GM12878 (cell line): ENCODE data around the gene TMPRSS13. TPM values are rescaled to one million over a fixed set of nuclear protein-coding genes. Genes with fewer than 3 reads are reported as not detected.

Source experiments
- ATAC-seq: fragments of 200-7000 bp; cut with Tn5 transposase; 3 replicates; pipeline ENCODE4 v1.9.1; 2020; ENCODE audit warnings: mild to moderate bottlenecking, moderate library complexity
- BruUV-seq: library from RNA; stranded (reverse); fragments of 400-500 nt; replicated peaks from 2 replicates; lab custom pipeline; 2021; lab: Mats Ljungman, UMichigan
- CTCF ChIA-PET: fragments of 300-600 bp; sonication (Branson Sonifier 250); formaldehyde crosslinking; extraction: SDS; loops from one replicate; lab custom pipeline; 2021; ENCODE audit warnings: inconsistent platforms; lab: Yijun Ruan, JAX
- POLR2A ChIA-PET: fragments of 350-600 bp; formaldehyde crosslinking; extraction: SDS; loops from one replicate; lab custom pipeline; 2021; ENCODE audit warnings: inconsistent platforms; lab: Charles Lee
- RAD21 ChIA-PET: fragments of 300-600 bp; sonication (Branson Sonifier 250); formaldehyde crosslinking; loops from one replicate; lab custom pipeline; 2023; ENCODE audit warnings: antibody characterized with exemption; ENCODE audit not compliant: unreplicated experiment; lab: Charles Lee
- SMC1A ChIA-PET: fragments of 300-600 bp; sonication (Branson Sonifier 250); formaldehyde crosslinking; loops from one replicate; lab custom pipeline; 2023; ENCODE audit not compliant: unreplicated experiment, uncharacterized antibody; lab: Charles Lee
- DNase-seq: peaks from one replicate; pipeline ENCODE4 v3.0.0-alpha.2; 2011; ENCODE audit warnings: low read depth, low spot score
- FAIRE-seq: peaks from 3 replicates; lab custom pipeline; 2011; peaks lifted over from hg19 to GRCh38; lab: Jason Lieb, UNC
- H2AFZ ChIP-seq: 2 replicates; pipeline ENCODE4 v1.6.0; 2011; ENCODE audit warnings: low read depth, low read length, control low read depth; ENCODE audit not compliant: control insufficient read depth
- H3K27ac ChIP-seq: 2 replicates; pipeline ENCODE4 v1.5.1; 2011; ENCODE audit warnings: control low read depth; ENCODE audit not compliant: control insufficient read depth, insufficient read depth
- H3K27me3 ChIP-seq, 2 experiments: replicated peaks in 1 of 2; 2 replicates each; pipeline versions ENCODE4 v1.6.0 to v1.6.1; 2011; ENCODE audit warnings: low read length in 1 of 2; ENCODE audit not compliant: control insufficient read depth in 2 of 2, insufficient read depth in 2 of 2
- H3K36me3 ChIP-seq, 2 experiments: 2 replicates each; pipeline ENCODE4 v1.5.1; 2011; ENCODE audit warnings: low read length in 1 of 2; ENCODE audit not compliant: control insufficient read depth in 2 of 2, insufficient read depth in 2 of 2
- H3K4me1 ChIP-seq: 2 replicates; pipeline ENCODE4 v1.6.1; 2011; ENCODE audit warnings: mild to moderate bottlenecking, low read length, moderate library complexity, mixed read lengths; ENCODE audit not compliant: control insufficient read depth, insufficient read depth
- H3K4me2 ChIP-seq: 2 replicates; pipeline ENCODE4 v1.6.0; 2011; ENCODE audit warnings: control low read depth; ENCODE audit not compliant: control insufficient read depth, insufficient read depth
- H3K4me3 ChIP-seq: fragments of 200-600 bp; sonication (generic); 2 replicates; pipeline ENCODE4 v1.5.1; 2016
- H3K79me2 ChIP-seq: 2 replicates; pipeline ENCODE4 v1.6.0; 2011; ENCODE audit warnings: low read length; ENCODE audit not compliant: control insufficient read depth, insufficient read depth
- H3K9ac ChIP-seq: 2 replicates; pipeline ENCODE4 v1.8.0; 2011; ENCODE audit warnings: low read length, control low read depth, mixed read lengths; ENCODE audit not compliant: control insufficient read depth, insufficient read depth
- H3K9me3 ChIP-seq: replicated peaks from 3 replicates; pipeline ENCODE4 v1.5.1; 2011; ENCODE audit warnings: mild to moderate bottlenecking, low read length; ENCODE audit not compliant: control insufficient read depth, insufficient read depth
- H4K20me1 ChIP-seq: 2 replicates; pipeline ENCODE4 v1.6.0; 2011; ENCODE audit not compliant: control insufficient read depth, insufficient read depth
- ASH2L ChIP-seq: fragments of 300-600, 200-600 bp; sonication (generic); IDR thresholded peaks from 2 replicates; pipeline ENCODE4 v1.6.1; 2017; ENCODE audit warnings: low read depth, mild to moderate bottlenecking, borderline replicate concordance
- CTCF ChIP-seq, 3 experiments: IDR thresholded peaks in 2 of 3; conservative IDR thresholded peaks in 1 of 3; 2 replicates each; pipeline ENCODE4 v1.5.1; 2011; ENCODE audit warnings: low read depth in 3 of 3, low read length in 3 of 3, mild to moderate bottlenecking in 3 of 3, control low read depth in 2 of 3, moderate library complexity in 2 of 3, inconsistent platforms in 1 of 3, mixed read lengths in 1 of 3; ENCODE audit not compliant: control insufficient read depth in 2 of 3, insufficient read depth in 1 of 3; ENCODE audit errors: extremely low read depth in 1 of 3
- HDAC6 ChIP-seq: fragments of 200-600 bp; sonication (generic); IDR thresholded peaks from one replicate; pipeline ENCODE4 v1.8.0; 2017; ENCODE audit warnings: antibody characterized with exemption; ENCODE audit not compliant: unreplicated experiment
- MTA2 ChIP-seq: fragments of 450-650 bp; IDR thresholded peaks from 2 replicates; pipeline ENCODE4 v1.6.1; 2016; ENCODE audit warnings: low read depth, mild to moderate bottlenecking, moderate library complexity
- SMAD1 ChIP-seq: fragments of 450-650 bp; IDR thresholded peaks from 2 replicates; pipeline ENCODE4 v1.6.1; 2018; ENCODE audit warnings: mild to moderate bottlenecking, low read depth; ENCODE audit not compliant: partially characterized antibody
- ZBTB40 ChIP-seq: fragments of 450-650 bp; IDR thresholded peaks from 2 replicates; pipeline ENCODE4 v1.6.1; 2016; ENCODE audit warnings: mild to moderate bottlenecking, moderate library complexity, borderline replicate concordance
- ZNF274 ChIP-seq: IDR thresholded peaks from one replicate; pipeline ENCODE4 v1.8.0; 2011; ENCODE audit not compliant: insufficient read length, insufficient read depth
- ZNF592 ChIP-seq: fragments of 450-650 bp; IDR thresholded peaks from 2 replicates; pipeline ENCODE4 v1.6.1; 2017; ENCODE audit warnings: mild to moderate bottlenecking, moderate library complexity
- WGBS: methylation state at CpG from one replicate; pipeline ENCODE4 v1.1.6; 2016; ENCODE audit warnings: low lambda C conversion rate; ENCODE audit not compliant: insufficient replicate concordance, insufficient coverage; ENCODE audit errors: missing lambda C conversion rate; 5-methylcytosine and 5-hydroxymethylcytosine counted together
- in situ Hi-C: fragments of 300-500 bp; cut with MboI; formaldehyde crosslinking; loops from 9 replicates; pipeline ENCODE4 v1.14.3; 2018; ENCODE audit warnings: mixed read lengths
- intact Hi-C: fragments of 100-400 bp; cut with micrococcal nuclease; formaldehyde crosslinking; loops from one replicate; pipeline ENCODE4 v1.14.2; 2022; ENCODE audit not compliant: unreplicated experiment
- polyA plus RNA-seq, 11 experiments: library from polyadenylated mRNA; depleted of rRNA in 4 of 11; unstranded in 6 of 11; stranded (reverse) in 5 of 11; fragments of >200 nt; fragmentation: Nextera tagmentation in 4 of 11; fragmentation: Illumina TruSeq in 1 of 11; extraction: Ambion mirVana in 4 of 11; extraction: Trizol in 1 of 11; gene quantifications; 1 replicate in 1 of 11; 2 replicates in 10 of 11; pipeline versions ENCODE4 v1.2.1 to v1.2.3, GENCODE V29; 2011 to 2016; ENCODE audit warnings: inconsistent platforms in 2 of 11, missing spikeins in 2 of 11, low read depth in 1 of 11
- total RNA-seq, 4 experiments: library from RNA; depleted of rRNA in 3 of 4; stranded (reverse); fragments of >200 nt in 3 of 4; fragmentation: Illumina TruSeq in 1 of 4; extraction: Trizol in 1 of 4; gene quantifications; 2 replicates each; pipeline versions ENCODE4 v1.2.1 to v1.2.3, GENCODE V29; 2013 to 2021
- TF ChIP-seq, protein P1 (sequence below): IDR thresholded peaks from 2 replicates; pipeline ENCODE4 v1.6.1; 2012; ENCODE audit warnings: low read depth, low read length, improper control_type of control experiment
- TF ChIP-seq, protein P2 (sequence below): fragments of 450-650 bp; IDR thresholded peaks from 2 replicates; pipeline ENCODE4 v1.6.1; 2017; ENCODE audit warnings: mild to moderate bottlenecking

The TMPRSS13 gene
- total and polyA plus RNA-seq, 10 of the 15 experiments (the other 5 are each of a cell fraction or from before 2014, with no cell fraction given): 0.05 to 0.50 (median 0.26) TPM; not detected in 2

DNA sequence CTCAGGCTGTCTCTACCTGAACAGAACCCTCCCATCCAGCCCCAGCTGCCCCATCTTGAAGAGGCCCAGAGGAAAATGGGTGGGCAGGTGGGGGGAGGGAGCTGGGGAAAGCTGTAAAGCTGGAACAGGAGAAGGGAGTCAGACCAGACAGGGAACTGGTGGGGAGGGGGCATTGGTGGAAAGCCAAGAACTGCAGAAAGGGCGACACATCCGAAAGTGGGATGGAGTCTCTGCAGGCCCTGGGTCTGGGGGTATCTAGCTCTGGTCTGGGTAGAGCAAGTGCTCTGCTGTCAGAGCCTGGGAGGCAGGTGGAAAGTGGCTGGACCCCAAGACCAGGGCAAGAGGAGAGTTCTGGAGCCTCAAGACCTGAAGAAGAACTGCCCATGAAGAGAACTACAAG is 7.7 kb downstream of the TMPRSS13 start:
- Histone ChIP-seq H3K4me3 (no peak overlapping the region), H3K36me3 (no peaks in the 10 kb centered on the region), H2AFZ (no peak overlapping the region), H3K27me3 (no peaks in the 10 kb centered on the region), H3K9ac (no peak overlapping the region), H3K4me2 (no peak overlapping the region), H3K9me3 (no peaks in the 10 kb centered on the region), H3K4me1 (peaks cover 8% of the 10 kb centered on the region), H4K20me1 (no peaks in the 10 kb centered on the region), H3K79me2 (no peaks in the 10 kb centered on the region), H3K27ac (no peak overlapping the region)
- ChIA-PET CTCF (interaction anchor here (0.6 to 6.1 kb wide), 3 partner anchors 14 to 132 kb away, joined by 3 to 43 read pairs (median 3); no protein-coding TSS in a partner anchor), RAD21 (interaction anchor here (1.0 kb wide), 1 partner anchor 378 kb away, joined by 3 read pairs; no protein-coding TSS in a partner anchor), SMC1A (interaction anchor here (0.9 to 3.6 kb wide), 6 partner anchors 10 to 132 kb away, joined by 3 to 23 read pairs (median 8); no protein-coding TSS in a partner anchor), POLR2A (interaction anchor here (0.5 to 1.3 kb wide), 3 partner anchors 9 to 26 kb away, joined by 3 to 7 read pairs (median 3); no protein-coding TSS in a partner anchor)
- 67% methylated on average over 2 of the region's 2 CpGs for WGBS
- intact Hi-C loops: no loop called here
- no TSS peak for BruUV-seq
- in situ Hi-C loops: no loop called here
- FAIRE-seq: no peak
- no peak for ATAC-seq
- DNase-seq: no peak
- TF ChIP-seq SMAD1: no peak
- TF ChIP-seq, protein P1, sequence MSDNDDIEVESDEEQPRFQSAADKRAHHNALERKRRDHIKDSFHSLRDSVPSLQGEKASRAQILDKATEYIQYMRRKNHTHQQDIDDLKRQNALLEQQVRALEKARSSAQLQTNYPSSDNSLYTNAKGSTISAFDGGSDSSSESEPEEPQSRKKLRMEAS: no peak
- TF ChIP-seq MTA2: no peak
- TF ChIP-seq ZBTB40: no peak
- TF ChIP-seq, protein P2, sequence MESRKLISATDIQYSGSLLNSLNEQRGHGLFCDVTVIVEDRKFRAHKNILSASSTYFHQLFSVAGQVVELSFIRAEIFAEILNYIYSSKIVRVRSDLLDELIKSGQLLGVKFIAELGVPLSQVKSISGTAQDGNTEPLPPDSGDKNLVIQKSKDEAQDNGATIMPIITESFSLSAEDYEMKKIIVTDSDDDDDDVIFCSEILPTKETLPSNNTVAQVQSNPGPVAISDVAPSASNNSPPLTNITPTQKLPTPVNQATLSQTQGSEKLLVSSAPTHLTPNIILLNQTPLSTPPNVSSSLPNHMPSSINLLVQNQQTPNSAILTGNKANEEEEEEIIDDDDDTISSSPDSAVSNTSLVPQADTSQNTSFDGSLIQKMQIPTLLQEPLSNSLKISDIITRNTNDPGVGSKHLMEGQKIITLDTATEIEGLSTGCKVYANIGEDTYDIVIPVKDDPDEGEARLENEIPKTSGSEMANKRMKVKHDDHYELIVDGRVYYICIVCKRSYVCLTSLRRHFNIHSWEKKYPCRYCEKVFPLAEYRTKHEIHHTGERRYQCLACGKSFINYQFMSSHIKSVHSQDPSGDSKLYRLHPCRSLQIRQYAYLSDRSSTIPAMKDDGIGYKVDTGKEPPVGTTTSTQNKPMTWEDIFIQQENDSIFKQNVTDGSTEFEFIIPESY: no peak
- no peak for TF ChIP-seq HDAC6
- no peak for TF ChIP-seq ZNF592
- TF ChIP-seq ZNF274: no peak
- no peak for TF ChIP-seq ASH2L
- TF ChIP-seq CTCF (IDR thresholded peaks at IDR 0.05 in 2 of 3, conservative IDR thresholded peaks at IDR 0.05 in 1 of 3; ENCODE audit: control insufficient read depth in 2 of 3, extremely low read depth in 1 of 3, insufficient read depth in 1 of 3, low read depth in 3 of 3, low read length in 3 of 3): no peak
